Measurements from ENCODE around the gene ALK.

GRCh38 chr2:29261003-29261402, 660.4 kb downstream of the ALK start:
- TF ChIP-seq CTCF (conservative IDR thresholded peaks at IDR 0.05; ENCODE audit: low read depth in 2 of 2) (no peak), POLR2AphosphoS5 (IDR thresholded peaks at IDR 0.05; ENCODE audit: low read depth) (no peak)
